ENCODE results near the gene RARS2. TPM values are rescaled to one million over a fixed set of nuclear protein-coding genes. Genes with fewer than 3 reads are reported as not detected.

RARS2 gene
- polyA plus RNA-seq (2012; ENCODE audit: insufficient read depth, insufficient read length, low read depth) = 22.1 TPM

- no peaks in the 10 kb centered on the region for H3K27me3 ChIP-seq
- peak; percentile 98 for DNase-seq
- no peak for TF ChIP-seq CTCF (IDR thresholded peaks at IDR 0.05; ENCODE audit: low read depth, low read length)
These were observed at the start of gene RARS2, which contains the start of gene ORC3 for GRCh38 chr6:87589693-87590416. TSS of gene RARS2 (minus strand) at chr6:87589987. CDS start at chr6:87589957, 30 bp downstream. TSS of gene ORC3 (plus strand) at chr6:87590135. CDS start at chr6:87590169, 34 bp downstream.

GRCh38 chr6:87639373-87639772 is 49.6 kb upstream of the RARS2 start:
- H3K9me3 ChIP-seq = no peaks in the 10 kb centered on the region
- no peak for DNase-seq
- H3K27me3 ChIP-seq = no peaks in the 10 kb centered on the region
- H3K4me1 ChIP-seq = no peaks in the 10 kb centered on the region
- peaks cover 13% of the 10 kb centered on the region; the same call in 1 of the 2 replicates for H3K36me3 ChIP-seq
- no peak overlapping the region for H3K4me3 ChIP-seq (ENCODE audit: low read depth, low read length)
- TF ChIP-seq CTCF (IDR thresholded peaks at IDR 0.05; ENCODE audit: low read depth, low read length) = no peak

More at GRCh38 chr6:87589693-87590416, at the start of gene RARS2, which contains the start of gene ORC3:
- Histone ChIP-seq H3K36me3 (peaks cover 13% of the 10 kb centered on the region), H3K4me3 (ENCODE audit: low read depth, low read length) (peak within 1 kb of the TSS; percentile 91), H3K4me1 (0 out of 2 replicates have a peak, but pooled peaks cover 2% of the 10 kb centered on the region), H3K9me3 (no peaks in the 10 kb centered on the region)

GRCh38 chr6:87637106-87637505 is 47.3 kb upstream of the RARS2 start:
- no peaks in the 10 kb centered on the region for H3K9me3 ChIP-seq
- H3K4me3 ChIP-seq (ENCODE audit: low read depth, low read length) = no peak overlapping the region
- H3K4me1 ChIP-seq = no peaks in the 10 kb centered on the region
- H3K27me3 ChIP-seq = no peaks in the 10 kb centered on the region
- no peak for TF ChIP-seq CTCF (IDR thresholded peaks at IDR 0.05; ENCODE audit: low read depth, low read length)
- DNase-seq = no peak
- H3K36me3 ChIP-seq = peaks cover 13% of the 10 kb centered on the region; the same call in 1 of the 2 replicates

GRCh38 chr6:87636315-87636714 is 46.5 kb upstream of the RARS2 start:
- no peaks in the 10 kb centered on the region for H3K4me1 ChIP-seq
- no peak for DNase-seq
- no peaks in the 10 kb centered on the region for H3K9me3 ChIP-seq
- peaks cover 13% of the 10 kb centered on the region; the same call in 1 of the 2 replicates for H3K36me3 ChIP-seq
- no peaks in the 10 kb centered on the region for H3K27me3 ChIP-seq
- TF ChIP-seq CTCF (IDR thresholded peaks at IDR 0.05; ENCODE audit: low read depth, low read length) = no peak
- no peak overlapping the region for H3K4me3 ChIP-seq (ENCODE audit: low read depth, low read length)

- H3K9me3 ChIP-seq = no peaks in the 10 kb centered on the region
- no peaks in the 10 kb centered on the region for H3K4me1 ChIP-seq
- TF ChIP-seq CTCF (IDR thresholded peaks at IDR 0.05; ENCODE audit: low read depth, low read length) = no peak
- H3K27me3 ChIP-seq = no peaks in the 10 kb centered on the region
- H3K4me3 ChIP-seq (ENCODE audit: low read depth, low read length) = no peak overlapping the region
- H3K36me3 ChIP-seq = peaks cover 19% of the 10 kb centered on the region
- no peak for DNase-seq
These were observed 44.1 kb upstream of the RARS2 start for GRCh38 chr6:87633851-87634250.

GRCh38 chr6:87630746-87631145 is 41.0 kb upstream of the RARS2 start:
- H3K9me3 ChIP-seq = no peaks in the 10 kb centered on the region
- no peak for TF ChIP-seq CTCF (IDR thresholded peaks at IDR 0.05; ENCODE audit: low read depth, low read length)

More at GRCh38 chr6:87630746-87631145, 41.0 kb upstream of the RARS2 start:
- Histone ChIP-seq H3K4me3 (ENCODE audit: low read depth, low read length) (no peak overlapping the region), H3K4me1 (no peaks in the 10 kb centered on the region), H3K27me3 (no peaks in the 10 kb centered on the region), H3K36me3 (peaks cover 17% of the 10 kb centered on the region)
- no peak for DNase-seq

All from BE2C (cell line).